Lower lobe of right lung (tissue), 2 donors: ENCODE results near the gene CABLES2. TPM values are rescaled to one million over a fixed set of nuclear protein-coding genes. Genes with fewer than 3 reads are reported as not detected.

Experiments used
- ATAC-seq, 2 donors: fragments of 200-7000 bp; cut with Tn5 transposase; one replicate each; pipeline ENCODE4 v1.9.1; 2020 to 2022; ENCODE audit warnings: mild to moderate bottlenecking in 2 of 2, moderate library complexity in 2 of 2
- DNase-seq: peaks from one replicate; pipeline ENCODE4 v3.0.0-alpha.2; 2020
- H3K27ac ChIP-seq: fragments of 200-600 bp; one replicate; pipeline ENCODE4 v1.8.0; 2022
- H3K27me3 ChIP-seq: fragments of 200-600 bp; one replicate; pipeline ENCODE4 v1.8.0; 2022; ENCODE audit warnings: low read depth
- H3K36me3 ChIP-seq: fragments of 200-600 bp; one replicate; pipeline ENCODE4 v1.8.0; 2022; ENCODE audit warnings: mild to moderate bottlenecking
- H3K4me1 ChIP-seq: fragments of 200-600 bp; one replicate; pipeline ENCODE4 v1.8.0; 2022
- H3K4me3 ChIP-seq: fragments of 200-600 bp; one replicate; pipeline ENCODE4 v1.8.0; 2022; ENCODE audit warnings: mild to moderate bottlenecking
- H3K9me3 ChIP-seq: fragments of 200-600 bp; one replicate; pipeline ENCODE4 v1.8.0; 2022
- CTCF ChIP-seq: fragments of 200-600 bp; IDR thresholded peaks from one replicate; pipeline ENCODE4 v1.8.0; 2022; ENCODE audit warnings: antibody characterized with exemption, mild to moderate bottlenecking
- intact Hi-C: fragments of 100-400 bp; cut with DNase I; formaldehyde crosslinking; loops from one replicate; pipeline ENCODE4 v1.11.0; 2022
- total RNA-seq: library from RNA; stranded (reverse); fragmentation: NEBNext Ultra II Directional; extraction: Animal tissue kit (Norgen Biotek cat#: 25700); gene quantifications from one replicate; pipeline ENCODE4 v1.2.1, GENCODE V29; 2021
- donor health status: DM: no; HTN: yes; CAD: no; lungs with severe emphysema.

CABLES2 gene
- total RNA-seq, 1 donor from 2014 or later, result 4.5 TPM

- Histone ChIP-seq H3K27me3 (no peaks in the 10 kb centered on the region), H3K36me3 (peaks cover 5% of the 10 kb centered on the region), H3K4me1 (peaks cover 87% of the 10 kb centered on the region), H3K27ac (peak overlapping the region; percentile 86), H3K4me3 (peak overlapping the region; percentile 28), H3K9me3 (no peaks in the 10 kb centered on the region)
- ATAC-seq (peak; percentile 69 to 73), DNase-seq (peak; percentile 91)
- intact Hi-C loops, result no loop called here
- no peak for TF ChIP-seq CTCF
Measured at GRCh38 chr20:62361799-62362589, 45.1 kb downstream of the CABLES2 start.

- peak; percentile 81 for DNase-seq
- Histone ChIP-seq H3K36me3 (peaks cover 5% of the 10 kb centered on the region), H3K9me3 (no peaks in the 10 kb centered on the region), H3K27ac (peak overlapping the region; percentile 86), H3K4me1 (peaks cover 93% of the 10 kb centered on the region), H3K27me3 (no peaks in the 10 kb centered on the region), H3K4me3 (peak overlapping the region; percentile 28)
- intact Hi-C loops, result no loop called here
- no peak for TF ChIP-seq CTCF
- ATAC-seq, result peak; percentile 37 to 49
Measured at GRCh38 chr20:62360854-62361798, 46.0 kb downstream of the CABLES2 start.

- peak overlapping the region; percentile 6 for H3K4me3 ChIP-seq
- intact Hi-C loops, result no loop called here
- TF ChIP-seq CTCF, result no peak
- DNase-seq, result peak; percentile 62
- H3K27ac ChIP-seq, result peak overlapping the region; percentile 90
- no peaks in the 10 kb centered on the region for H3K27me3 ChIP-seq
- no peaks in the 10 kb centered on the region for H3K9me3 ChIP-seq
- peak in 1 of 2 donors; percentile 0 for ATAC-seq
- H3K36me3 ChIP-seq, result peaks cover 5% of the 10 kb centered on the region
- peaks cover 93% of the 10 kb centered on the region for H3K4me1 ChIP-seq
Measured at GRCh38 chr20:62359491-62360121, 47.5 kb downstream of the CABLES2 start.

GRCh38 chr20:62359043-62359490 is 48.0 kb downstream of the CABLES2 start:
- Histone ChIP-seq H3K4me3 (peak overlapping the region; percentile 16), H3K4me1 (peaks cover 91% of the 10 kb centered on the region), H3K27ac (peak overlapping the region; percentile 90), H3K9me3 (no peaks in the 10 kb centered on the region), H3K27me3 (no peaks in the 10 kb centered on the region), H3K36me3 (peaks cover 5% of the 10 kb centered on the region)
- ATAC-seq, result no peak
- intact Hi-C loops, result no loop called here
- no peak for TF ChIP-seq CTCF
- DNase-seq, result no peak
